ENCODE results near the gene LHX6.

- TF ChIP-seq ESRRA (CRISPR knock-in tag; IDR thresholded peaks at IDR 0.05; ENCODE audit: borderline replicate concordance) (no peak), NFATC4 (CRISPR knock-in tag; IDR thresholded peaks at IDR 0.05) (no peak), ZNF416 (CRISPR knock-in tag; IDR thresholded peaks at IDR 0.05) (no peak)
Measured at GRCh38 chr9:122214507-122214906, 14.2 kb downstream of the LHX6 start.

All from WTC11 (cell line).